SKM-1 (cell line): ENCODE data around the gene MTRF1.
"Not testable (repeated sequence)": the region's sequence is repeated elsewhere in the genome, so short reads cannot be mapped to it uniquely, and the experiment has no call there.

Experiments
- DNase-seq: peaks from one replicate; lab custom pipeline; 2025; ENCODE audit not compliant: unreplicated experiment; lab: John Stamatoyannopoulos, UW

Gene MTRF1

GRCh38 chr13:41178040-41178439 is 85.3 kb downstream of the MTRF1 start:
- DNase-seq: no peak

DNA sequence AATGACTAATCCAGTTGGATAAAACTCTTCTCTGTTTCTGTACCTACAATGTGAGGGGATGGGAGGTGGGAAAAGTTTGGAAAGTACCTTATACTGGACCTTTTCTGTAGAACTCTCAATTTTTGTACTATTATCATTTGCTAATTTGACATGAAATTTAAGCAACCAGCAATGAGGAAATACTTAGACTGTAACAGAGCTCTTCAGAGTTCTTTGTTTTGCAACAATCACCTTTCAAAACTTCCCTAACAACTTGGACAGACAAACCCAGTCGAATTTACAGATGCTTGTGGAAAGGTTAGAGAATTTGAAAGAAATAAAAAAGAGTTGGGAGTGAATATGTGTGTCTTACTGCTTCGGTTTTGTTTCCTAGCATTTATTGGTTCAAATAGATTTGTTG is 85.8 kb downstream of the MTRF1 start:
- DNase-seq: peak; percentile 68

DNA sequence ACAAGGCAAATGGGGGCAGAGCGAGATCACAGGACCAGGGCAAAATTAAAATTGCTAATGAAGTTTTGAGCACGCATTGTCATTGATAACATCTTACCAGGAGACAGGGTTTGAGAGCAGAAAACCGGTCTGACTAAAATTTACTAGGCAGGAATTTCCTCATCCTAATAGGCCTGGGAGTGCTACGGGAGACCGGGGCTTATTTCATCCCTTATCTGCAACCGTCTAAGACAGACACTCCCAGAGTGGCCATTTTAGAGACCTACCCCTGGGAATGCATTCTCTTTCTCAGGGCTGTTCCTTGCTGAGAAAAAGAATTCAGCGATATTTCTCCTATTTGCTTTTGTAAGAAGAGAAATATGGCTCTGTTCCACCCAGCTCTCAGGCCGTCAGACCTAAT is 87.8 kb downstream of the MTRF1 start:
- not testable (repeated sequence) for DNase-seq
